AG09319 (cell line): ENCODE results near the gene B3GNT8.
A peak's percentile ranks its signal among the peaks of the same experiment; 100 is the strongest.

Experiments used
- DNase-seq: peaks from one replicate; pipeline ENCODE4 v3.0.0-alpha.2; 2010; ENCODE audit warnings: low read depth; ENCODE audit errors: extremely low read depth
- TF ChIP-seq, protein P1 (sequence below): IDR thresholded peaks from 2 replicates; pipeline ENCODE4 v1.5.1; 2011; ENCODE audit warnings: low read depth, mild to moderate bottlenecking, inconsistent platforms, low read length, moderate library complexity

The B3GNT8 gene

DNA sequence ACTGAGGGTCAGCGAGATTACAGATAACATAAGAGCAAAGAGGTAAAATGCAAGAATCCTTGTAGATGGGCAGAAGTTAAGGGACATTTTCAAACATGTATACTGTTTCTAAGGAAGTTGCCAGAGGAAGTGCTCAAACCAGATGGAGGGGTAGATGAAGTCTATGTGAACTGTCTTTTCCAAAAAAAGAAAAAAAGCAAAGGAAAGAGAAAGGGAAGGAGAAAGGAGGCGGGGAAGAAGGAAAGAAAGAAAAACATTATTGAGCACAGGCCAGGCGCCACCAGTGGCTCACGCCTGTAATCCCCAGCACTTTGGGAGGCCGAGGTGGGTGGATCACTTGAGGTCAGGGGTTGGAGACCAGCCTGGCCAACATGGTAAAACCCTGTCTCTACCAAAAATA is 7.3 kb upstream of the B3GNT8 start:
- TF ChIP-seq, protein P1, sequence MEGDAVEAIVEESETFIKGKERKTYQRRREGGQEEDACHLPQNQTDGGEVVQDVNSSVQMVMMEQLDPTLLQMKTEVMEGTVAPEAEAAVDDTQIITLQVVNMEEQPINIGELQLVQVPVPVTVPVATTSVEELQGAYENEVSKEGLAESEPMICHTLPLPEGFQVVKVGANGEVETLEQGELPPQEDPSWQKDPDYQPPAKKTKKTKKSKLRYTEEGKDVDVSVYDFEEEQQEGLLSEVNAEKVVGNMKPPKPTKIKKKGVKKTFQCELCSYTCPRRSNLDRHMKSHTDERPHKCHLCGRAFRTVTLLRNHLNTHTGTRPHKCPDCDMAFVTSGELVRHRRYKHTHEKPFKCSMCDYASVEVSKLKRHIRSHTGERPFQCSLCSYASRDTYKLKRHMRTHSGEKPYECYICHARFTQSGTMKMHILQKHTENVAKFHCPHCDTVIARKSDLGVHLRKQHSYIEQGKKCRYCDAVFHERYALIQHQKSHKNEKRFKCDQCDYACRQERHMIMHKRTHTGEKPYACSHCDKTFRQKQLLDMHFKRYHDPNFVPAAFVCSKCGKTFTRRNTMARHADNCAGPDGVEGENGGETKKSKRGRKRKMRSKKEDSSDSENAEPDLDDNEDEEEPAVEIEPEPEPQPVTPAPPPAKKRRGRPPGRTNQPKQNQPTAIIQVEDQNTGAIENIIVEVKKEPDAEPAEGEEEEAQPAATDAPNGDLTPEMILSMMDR = no peak

DNA sequence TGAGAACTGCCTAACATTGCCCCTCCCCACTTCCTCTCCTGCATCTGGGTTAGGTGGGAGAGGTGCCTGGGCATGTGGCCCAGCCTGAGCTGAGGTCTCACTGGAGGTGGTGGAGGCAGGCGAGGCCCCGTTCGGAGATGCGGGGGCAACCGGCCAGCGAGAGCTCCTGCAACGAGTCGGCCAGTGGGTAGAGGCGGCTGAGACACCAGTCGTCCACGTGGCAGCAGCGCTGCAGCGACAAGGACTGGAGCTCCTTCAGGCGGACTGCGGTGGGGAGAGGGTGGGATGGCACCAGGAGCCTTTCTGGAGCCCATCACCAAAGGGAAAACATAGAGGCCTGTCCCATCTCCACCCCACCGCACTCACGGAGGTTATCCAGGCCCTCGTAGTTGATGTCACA is 6.0 kb upstream of the B3GNT8 start:
- TF ChIP-seq, protein P1 = no peak
- no peak for DNase-seq

More for the DNA sequence above, 7.3 kb upstream of the B3GNT8 start:
- DNase-seq = no peak

DNA sequence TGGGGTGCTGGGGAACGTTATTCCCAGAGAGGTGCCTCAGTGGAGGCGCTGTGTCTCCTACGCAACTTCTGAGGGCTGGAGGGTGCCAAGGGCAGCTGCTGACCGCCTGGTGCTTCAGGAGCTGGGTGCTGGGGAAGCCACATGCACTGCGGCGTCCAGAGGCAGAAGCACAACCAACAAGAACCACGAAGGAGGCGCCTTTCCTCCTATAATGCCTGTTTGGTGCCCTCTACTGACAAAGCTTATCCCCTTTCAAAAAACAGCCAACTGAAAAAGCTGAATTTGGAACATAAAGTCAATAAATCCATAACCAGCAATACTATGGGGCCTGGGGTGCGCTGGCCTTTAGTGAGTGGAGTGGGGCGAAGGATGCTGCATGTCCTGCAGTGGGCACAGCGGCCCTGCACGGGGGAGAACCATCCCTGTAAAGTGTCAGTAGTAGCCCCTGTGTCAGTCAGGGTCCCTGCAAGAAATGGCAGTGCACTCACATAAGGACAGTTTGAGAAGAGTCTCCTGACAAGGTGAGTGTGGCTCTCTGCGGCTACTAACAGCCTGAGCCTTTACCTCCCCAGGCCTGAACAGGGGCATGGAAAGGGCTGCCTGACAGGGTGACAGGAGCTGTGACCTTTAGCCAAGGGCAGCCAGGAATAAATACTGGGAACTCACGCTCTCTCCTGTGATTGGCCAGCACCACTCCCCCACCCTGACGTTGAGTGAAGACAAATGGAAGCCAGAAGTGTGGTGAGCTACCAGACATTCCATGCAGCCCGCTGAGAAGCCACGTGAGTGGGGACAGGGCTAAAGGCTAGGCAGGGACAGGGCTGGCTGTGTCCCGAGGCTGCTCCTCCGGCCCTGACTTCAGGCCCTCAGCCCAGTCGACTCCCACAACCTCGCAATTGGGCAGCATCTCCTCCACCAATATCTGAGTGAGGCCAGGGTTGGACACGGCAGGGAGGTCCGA is 4.5 kb upstream of the B3GNT8 start:
- no peak for DNase-seq
- TF ChIP-seq, protein P1 = peak; percentile 24

DNA sequence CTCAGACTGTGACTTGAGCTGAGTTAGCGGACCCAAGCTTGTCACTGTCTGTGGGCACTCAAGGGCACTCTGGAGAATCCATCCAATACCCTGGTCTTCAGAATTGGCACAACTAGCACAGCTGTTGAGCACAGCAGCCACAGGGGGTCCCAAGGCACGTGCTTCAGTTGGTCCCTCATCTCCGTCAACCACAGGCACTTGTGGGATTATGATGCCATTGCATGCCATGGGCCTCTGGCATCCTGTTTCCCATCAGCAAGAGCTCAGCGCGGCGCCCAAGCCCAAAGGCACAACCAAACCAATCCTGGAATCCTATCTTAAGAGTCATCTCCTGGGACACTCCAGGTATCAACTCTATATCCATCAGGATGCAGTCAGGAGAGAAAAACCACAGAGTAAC is 3.7 kb upstream of the B3GNT8 start:
- TF ChIP-seq, protein P1 = no peak
- DNase-seq = no peak

DNA sequence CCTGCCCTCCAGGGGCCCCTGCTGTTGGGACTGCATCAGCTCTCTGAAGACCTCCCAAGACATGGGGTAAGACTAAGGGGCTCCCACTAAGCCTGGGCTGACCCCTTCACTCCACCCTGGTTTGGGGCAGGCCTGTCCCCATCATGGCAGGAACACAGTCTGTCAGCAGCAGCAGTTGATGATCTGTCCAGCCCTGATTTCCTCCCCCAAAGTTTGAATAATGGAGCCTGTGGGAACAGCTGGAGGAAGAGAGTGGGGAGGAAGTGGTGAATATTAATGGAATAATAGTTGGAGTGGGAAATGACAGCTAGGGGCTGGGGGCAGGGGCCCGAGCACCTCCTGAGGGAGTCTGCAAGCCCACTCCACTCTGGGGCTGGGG is 1.3 kb upstream of the B3GNT8 start:
- DNase-seq = no peak
- TF ChIP-seq, protein P1 = no peak

DNA sequence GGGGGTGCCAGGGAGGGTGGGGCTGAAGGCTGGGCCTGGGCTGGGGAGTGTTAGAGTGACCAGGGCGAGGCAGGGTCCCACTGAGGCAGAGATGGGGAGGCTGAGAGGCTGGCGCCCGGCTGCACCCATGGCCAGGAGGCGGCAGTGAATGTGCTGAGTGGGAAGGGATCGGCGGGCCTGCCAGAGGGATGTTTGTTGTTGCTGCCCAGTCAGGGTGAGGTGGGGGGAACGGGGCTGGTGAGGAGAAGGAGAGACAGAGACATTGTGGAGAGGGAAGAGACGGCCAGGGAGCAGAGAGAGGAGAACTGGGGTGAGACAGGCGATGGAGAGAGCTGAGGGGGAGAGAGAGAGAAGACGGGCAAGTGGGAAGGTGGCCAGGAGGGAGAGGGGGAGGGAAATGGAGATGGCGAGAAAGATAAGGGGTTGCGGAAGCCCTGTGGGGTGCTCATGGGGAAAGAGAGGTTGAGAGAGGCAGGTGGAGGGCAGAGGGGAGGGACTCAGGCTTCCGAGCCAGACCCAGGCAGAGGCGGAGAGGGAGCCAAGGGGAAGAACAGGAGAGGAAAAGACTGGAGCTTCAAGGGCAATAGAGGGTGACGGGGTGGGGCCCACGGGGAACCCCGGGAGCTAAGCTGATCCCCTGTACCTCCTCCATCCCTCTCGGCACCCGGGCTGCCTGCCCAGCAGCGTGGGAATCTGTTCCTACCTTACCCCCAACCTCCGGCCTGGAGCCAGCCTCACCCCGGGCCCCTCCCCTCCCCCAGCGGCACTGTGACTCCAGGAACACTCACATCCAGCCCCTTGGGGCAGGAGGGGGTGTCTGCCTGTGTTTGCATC is 690 bp upstream of the B3GNT8 start:
- DNase-seq = no peak
- TF ChIP-seq, protein P1 = no peak; the same call in 1 of the 2 replicates
